Glutamatergic neuron (in vitro differentiated cells): ENCODE data around the gene CA5A. TPM values are rescaled to one million over a fixed set of nuclear protein-coding genes. Genes with fewer than 3 reads are reported as not detected.

Experiments used
- DNase-seq: peaks from one replicate; pipeline ENCODE4 v3.0.0; 2022
- H3K27ac Mint-ChIP-seq: one replicate; pipeline ENCODE4 v1.8.0; 2020; ENCODE audit warnings: mild to moderate bottlenecking, mixed read lengths, inconsistent platforms; ENCODE audit not compliant: unreplicated experiment
- H3K27me3 Mint-ChIP-seq: one replicate; pipeline ENCODE4 v1.8.0; 2020; ENCODE audit warnings: mild to moderate bottlenecking, moderate library complexity, mixed read lengths, inconsistent platforms; ENCODE audit not compliant: unreplicated experiment
- H3K36me3 Mint-ChIP-seq: one replicate; pipeline ENCODE4 v1.8.0; 2020; ENCODE audit warnings: mild to moderate bottlenecking, mixed read lengths, inconsistent platforms; ENCODE audit not compliant: unreplicated experiment
- H3K4me1 Mint-ChIP-seq: one replicate; pipeline ENCODE4 v1.8.0; 2020; ENCODE audit warnings: mild to moderate bottlenecking, low read depth, mixed read lengths, inconsistent platforms; ENCODE audit not compliant: unreplicated experiment
- H3K4me3 Mint-ChIP-seq: one replicate; pipeline ENCODE4 v1.8.0; 2020; ENCODE audit warnings: mild to moderate bottlenecking, mixed read lengths, inconsistent platforms; ENCODE audit not compliant: unreplicated experiment
- H3K9me3 Mint-ChIP-seq: one replicate; pipeline ENCODE4 v1.8.0; 2020; ENCODE audit warnings: mild to moderate bottlenecking, moderate library complexity, mixed read lengths, inconsistent platforms; ENCODE audit not compliant: unreplicated experiment
- CTCF ChIP-seq: fragments of 200-600 bp; sonication (generic); IDR thresholded peaks from one replicate; pipeline ENCODE4 v1.5.0; 2021; ENCODE audit not compliant: partially characterized antibody, unreplicated experiment
- total RNA-seq: library from RNA; stranded (reverse); fragmentation: NEBNext Ultra II Directional; extraction: Animal tissue kit (Norgen Biotek cat#: 25700); gene quantifications from one replicate; pipeline ENCODE4 v1.2.1, GENCODE V29; 2021; ENCODE audit not compliant: unreplicated experiment

Gene CA5A
- total RNA-seq, 1 donor from 2014 or later = not detected

- H3K4me1 Mint-ChIP-seq = peaks cover 13% of the 10 kb centered on the region
- no peak for TF ChIP-seq CTCF
- no peak overlapping the region for H3K4me3 Mint-ChIP-seq
- DNase-seq = no peak
- peaks cover 7% of the 10 kb centered on the region for H3K27me3 Mint-ChIP-seq
- no peak overlapping the region for H3K27ac Mint-ChIP-seq
- H3K36me3 Mint-ChIP-seq = no peaks in the 10 kb centered on the region
- H3K9me3 Mint-ChIP-seq = peaks cover 12% of the 10 kb centered on the region
Measured at GRCh38 chr16:87948119-87948545, 11.8 kb upstream of the CA5A start.

GRCh38 chr16:87947356-87948118 is 11.2 kb upstream of the CA5A start:
- Mint-ChIP-seq H3K9me3 (peaks cover 12% of the 10 kb centered on the region), H3K4me3 (no peak overlapping the region), H3K27me3 (peaks cover 7% of the 10 kb centered on the region), H3K4me1 (peaks cover 13% of the 10 kb centered on the region), H3K27ac (peak overlapping the region; percentile 74), H3K36me3 (no peaks in the 10 kb centered on the region)
- TF ChIP-seq CTCF = no peak
- no peak for DNase-seq

- H3K4me3 Mint-ChIP-seq = peak overlapping the region; percentile 20
- no peak overlapping the region for H3K27ac Mint-ChIP-seq
- DNase-seq = no peak
- TF ChIP-seq CTCF = no peak
- peaks cover 7% of the 10 kb centered on the region for H3K9me3 Mint-ChIP-seq
- H3K36me3 Mint-ChIP-seq = no peaks in the 10 kb centered on the region
- H3K4me1 Mint-ChIP-seq = peaks cover 8% of the 10 kb centered on the region
- peaks cover 5% of the 10 kb centered on the region for H3K27me3 Mint-ChIP-seq
Measured at GRCh38 chr16:87946596-87947347, 10.4 kb upstream of the CA5A start.

GRCh38 chr16:87945351-87946042 is 9.2 kb upstream of the CA5A start:
- DNase-seq = peak; percentile 56
- no peak for TF ChIP-seq CTCF
- Mint-ChIP-seq H3K36me3 (no peaks in the 10 kb centered on the region), H3K4me1 (peaks cover 8% of the 10 kb centered on the region), H3K27ac (peak overlapping the region; percentile 52), H3K27me3 (peaks cover 2% of the 10 kb centered on the region), H3K4me3 (no peak overlapping the region), H3K9me3 (peaks cover 2% of the 10 kb centered on the region)
